Measurements from ENCODE around the gene PLEK.

DNA sequence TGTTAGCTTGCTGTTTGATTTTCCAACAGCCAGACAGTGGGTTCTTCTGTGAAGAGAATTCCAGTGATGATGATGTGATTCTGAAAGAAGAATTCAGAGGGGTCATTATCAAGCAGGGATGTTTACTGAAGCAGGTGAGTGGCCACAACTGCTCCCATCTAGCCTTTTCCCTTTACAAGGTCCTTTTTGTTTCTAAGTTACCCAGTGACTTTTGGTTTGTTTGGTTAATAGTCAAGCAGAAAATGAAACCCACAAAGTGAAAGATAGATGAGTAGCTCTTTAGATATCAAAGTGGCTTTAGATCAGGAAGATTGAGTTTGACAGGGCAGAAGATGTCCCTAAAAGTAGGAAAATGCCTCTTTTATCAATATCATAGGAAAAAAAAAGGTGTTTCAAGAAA is 23.3 kb downstream of the PLEK start:
- TF ChIP-seq, protein P1, sequence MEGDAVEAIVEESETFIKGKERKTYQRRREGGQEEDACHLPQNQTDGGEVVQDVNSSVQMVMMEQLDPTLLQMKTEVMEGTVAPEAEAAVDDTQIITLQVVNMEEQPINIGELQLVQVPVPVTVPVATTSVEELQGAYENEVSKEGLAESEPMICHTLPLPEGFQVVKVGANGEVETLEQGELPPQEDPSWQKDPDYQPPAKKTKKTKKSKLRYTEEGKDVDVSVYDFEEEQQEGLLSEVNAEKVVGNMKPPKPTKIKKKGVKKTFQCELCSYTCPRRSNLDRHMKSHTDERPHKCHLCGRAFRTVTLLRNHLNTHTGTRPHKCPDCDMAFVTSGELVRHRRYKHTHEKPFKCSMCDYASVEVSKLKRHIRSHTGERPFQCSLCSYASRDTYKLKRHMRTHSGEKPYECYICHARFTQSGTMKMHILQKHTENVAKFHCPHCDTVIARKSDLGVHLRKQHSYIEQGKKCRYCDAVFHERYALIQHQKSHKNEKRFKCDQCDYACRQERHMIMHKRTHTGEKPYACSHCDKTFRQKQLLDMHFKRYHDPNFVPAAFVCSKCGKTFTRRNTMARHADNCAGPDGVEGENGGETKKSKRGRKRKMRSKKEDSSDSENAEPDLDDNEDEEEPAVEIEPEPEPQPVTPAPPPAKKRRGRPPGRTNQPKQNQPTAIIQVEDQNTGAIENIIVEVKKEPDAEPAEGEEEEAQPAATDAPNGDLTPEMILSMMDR (conservative IDR thresholded peaks at IDR 0.05 in 1 of 2, IDR thresholded peaks at IDR 0.05 in 1 of 2; ENCODE audit: low read depth in 1 of 2, low read length in 2 of 2) = no peak
- no peak for TF ChIP-seq EZH2 (IDR thresholded peaks at IDR 0.05; ENCODE audit: low read length, missing control alignments)

Measured in fibroblast of lung (primary cell).